Fibroblast of lung (primary cell): ENCODE data around the gene KCNQ4.

Experiments used
- CTCF ChIP-seq, 2 donors: IDR thresholded peaks in 1 of 2; conservative IDR thresholded peaks in 1 of 2; 1 replicate in 1 of 2; 2 replicates in 1 of 2; pipeline ENCODE4 v1.5.1; 2011 to 2012; ENCODE audit warnings: low read length in 2 of 2, control low read depth in 1 of 2, inconsistent platforms in 1 of 2, low read depth in 1 of 2, mild to moderate bottlenecking in 1 of 2
- EZH2 ChIP-seq: IDR thresholded peaks from 2 replicates; pipeline ENCODE4 v1.5.1; 2012; ENCODE audit warnings: low read length, control low read depth, mild to moderate bottlenecking; ENCODE audit errors: missing control alignments

GRCh38 chr1:40787737-40788560, 4.4 kb downstream of the KCNQ4 start:
- no peak for TF ChIP-seq CTCF (conservative IDR thresholded peaks at IDR 0.05 in 1 of 2, IDR thresholded peaks at IDR 0.05 in 1 of 2; ENCODE audit: low read depth in 1 of 2, low read length in 2 of 2)
- no peak for TF ChIP-seq EZH2
